GM19043 (cell line): ENCODE measurements around the gene PGAP3.

Source experiments
- ATAC-seq: cut with Tn5 transposase; IDR thresholded peaks from one replicate; pipeline ENCODE4 v1.9.1; 2021; ENCODE audit warnings: low read depth; ENCODE audit not compliant: unreplicated experiment

Gene PGAP3

DNA sequence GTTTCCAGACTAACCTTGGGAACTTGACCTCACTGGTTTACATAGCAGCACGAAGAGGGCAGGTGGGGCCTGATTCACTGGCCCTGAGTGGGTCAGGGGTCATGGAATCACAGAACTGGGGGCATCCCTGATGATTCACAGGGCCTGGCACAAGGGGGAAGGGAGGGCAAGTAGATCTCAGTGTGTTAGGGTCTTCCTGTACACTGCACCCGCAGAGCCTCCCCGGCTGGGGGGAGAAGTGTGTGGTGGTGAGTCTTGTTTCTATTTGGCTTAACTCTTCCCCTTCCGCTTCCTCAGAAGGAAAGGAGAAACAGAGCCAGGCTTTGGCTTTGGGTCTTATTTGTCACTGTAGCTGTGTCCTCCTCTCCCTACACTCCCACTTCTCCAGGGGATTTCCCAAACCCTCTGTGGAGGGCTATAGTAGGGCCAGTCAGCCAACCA is 47.2 kb downstream of the PGAP3 start:
- ATAC-seq = no peak

DNA sequence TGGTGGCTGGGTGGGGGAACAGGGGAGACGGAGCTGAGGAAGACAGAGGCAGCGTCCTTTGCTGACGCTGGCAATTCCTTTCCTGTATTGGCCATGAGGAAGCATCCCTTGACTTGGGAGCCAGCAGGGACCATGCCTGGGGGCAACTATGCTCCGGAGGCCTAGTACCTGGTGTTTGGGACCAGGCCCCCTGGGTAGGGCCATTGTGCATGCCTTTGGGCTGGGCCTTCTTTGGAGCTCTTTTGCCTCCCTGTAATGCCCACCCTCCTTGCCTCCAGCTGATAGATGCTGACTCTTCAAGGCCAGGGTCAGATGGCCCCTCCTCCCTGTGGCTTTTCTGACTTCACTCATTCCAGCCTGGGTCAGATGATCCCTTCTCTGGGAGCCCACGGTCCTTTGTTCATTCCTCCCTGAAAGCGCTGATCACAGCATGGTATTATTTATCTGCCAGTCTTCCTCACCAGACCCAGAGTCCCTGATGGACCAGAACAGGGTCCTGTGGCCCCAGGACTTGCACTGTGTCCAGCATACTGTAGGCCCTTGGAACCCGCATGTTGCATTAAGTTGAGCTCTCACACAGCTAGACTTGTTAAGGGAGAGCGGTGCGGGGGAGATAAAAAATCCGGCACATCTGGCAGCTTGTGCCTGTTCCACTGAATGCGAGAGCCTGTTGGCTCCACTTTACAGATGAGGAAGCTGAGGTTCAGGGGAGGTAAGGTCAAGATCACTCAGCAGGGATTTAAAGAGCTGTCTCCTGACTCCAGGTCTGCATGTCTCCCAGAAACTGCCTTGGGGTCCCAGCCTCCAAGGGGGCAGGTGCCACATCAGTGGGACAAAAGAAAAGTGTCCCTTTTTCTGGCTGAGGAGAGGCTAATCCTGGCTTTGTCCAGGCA is 48.0 kb downstream of the PGAP3 start:
- ATAC-seq = no peak

- ATAC-seq = no peak
Observed at GRCh38 chr17:39639043-39639442, 48.8 kb downstream of the PGAP3 start.

- no peak for ATAC-seq
Observed at GRCh38 chr17:39638317-39638716, 49.5 kb downstream of the PGAP3 start.

DNA sequence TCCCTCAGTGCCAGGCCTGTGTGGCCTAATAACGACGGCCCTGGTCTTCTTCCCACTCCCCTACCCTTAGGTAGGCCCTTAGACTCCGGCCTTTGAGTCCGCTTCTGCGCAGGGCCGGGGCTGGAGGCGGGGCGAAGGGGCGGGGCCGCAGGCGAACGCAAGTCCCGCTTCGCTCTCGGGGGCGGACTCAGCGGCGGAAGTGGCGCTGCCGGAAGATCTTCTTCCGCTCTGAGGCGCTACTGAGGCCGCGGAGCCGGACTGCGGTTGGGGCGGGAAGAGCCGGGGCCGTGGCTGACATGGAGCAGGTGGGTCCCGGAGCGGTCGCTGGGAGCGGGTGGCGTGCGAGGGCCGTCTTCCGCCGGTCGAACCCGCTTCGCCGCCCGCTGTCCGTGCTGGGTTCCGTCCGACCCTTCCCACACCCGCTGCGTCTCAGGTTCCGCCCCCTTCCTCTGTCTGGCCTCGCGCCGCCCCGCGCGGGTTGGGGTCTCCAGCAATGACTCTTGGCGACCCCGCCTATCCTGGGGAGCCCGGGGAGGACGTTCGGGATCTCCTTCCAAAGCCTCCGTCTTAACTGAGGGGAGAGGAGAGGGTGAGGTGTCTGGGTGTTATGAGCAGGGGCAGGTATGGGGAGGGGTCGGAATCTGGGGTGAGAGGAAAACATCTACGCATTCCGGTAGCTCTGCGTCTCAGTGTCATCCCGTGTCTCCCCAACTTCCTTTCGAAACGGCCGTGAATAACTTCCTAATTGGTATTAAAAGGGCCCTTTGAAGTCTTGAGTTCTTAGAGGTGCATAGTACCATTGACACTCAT is 50.7 kb downstream of the PGAP3 start, which contains the start of gene STARD3:
STARD3 (plus strand) TSS at position 218 of the 810 bp plus-strand sequence. CDS start 16,388 bp downstream, outside the sequence.
- ATAC-seq = peak; percentile 82

GRCh38 chr17:39636587-39636926 is 51.3 kb downstream of the PGAP3 start:
- no peak for ATAC-seq

- no peak for ATAC-seq
Observed at GRCh38 chr17:39635614-39636176, 52.2 kb downstream of the PGAP3 start.

GRCh38 chr17:39634384-39634871 is 53.4 kb downstream of the PGAP3 start:
- no peak for ATAC-seq

DNA sequence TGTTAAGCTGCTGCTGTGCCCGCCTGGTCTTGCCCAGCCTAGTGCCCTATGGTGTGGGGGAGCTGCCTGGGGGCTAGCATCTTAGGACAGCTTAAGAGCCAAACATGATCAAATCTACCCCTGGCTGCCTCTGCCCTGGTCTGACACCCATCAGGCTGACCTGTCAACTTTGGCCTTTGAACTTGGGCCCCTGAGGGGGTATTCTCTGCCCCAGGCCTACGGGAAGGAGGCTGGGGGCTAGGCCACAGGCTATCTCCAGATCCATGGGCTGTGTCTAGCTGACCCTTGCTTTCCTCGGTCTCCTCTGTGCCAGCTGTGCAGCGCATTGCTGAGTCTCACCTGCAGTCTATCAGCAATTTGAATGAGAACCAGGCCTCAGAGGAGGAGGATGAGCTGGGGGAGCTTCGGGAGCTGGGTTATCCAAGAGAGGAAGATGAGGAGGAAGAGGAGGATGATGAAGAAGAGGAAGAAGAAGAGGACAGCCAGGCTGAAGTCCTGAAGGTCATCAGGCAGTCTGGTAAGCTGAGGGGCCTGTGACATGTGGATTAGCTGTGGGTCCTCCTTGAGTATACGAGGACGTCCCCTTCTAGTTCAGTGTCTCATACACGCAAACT is 54.2 kb downstream of the PGAP3 start:
- no peak for ATAC-seq

DNA sequence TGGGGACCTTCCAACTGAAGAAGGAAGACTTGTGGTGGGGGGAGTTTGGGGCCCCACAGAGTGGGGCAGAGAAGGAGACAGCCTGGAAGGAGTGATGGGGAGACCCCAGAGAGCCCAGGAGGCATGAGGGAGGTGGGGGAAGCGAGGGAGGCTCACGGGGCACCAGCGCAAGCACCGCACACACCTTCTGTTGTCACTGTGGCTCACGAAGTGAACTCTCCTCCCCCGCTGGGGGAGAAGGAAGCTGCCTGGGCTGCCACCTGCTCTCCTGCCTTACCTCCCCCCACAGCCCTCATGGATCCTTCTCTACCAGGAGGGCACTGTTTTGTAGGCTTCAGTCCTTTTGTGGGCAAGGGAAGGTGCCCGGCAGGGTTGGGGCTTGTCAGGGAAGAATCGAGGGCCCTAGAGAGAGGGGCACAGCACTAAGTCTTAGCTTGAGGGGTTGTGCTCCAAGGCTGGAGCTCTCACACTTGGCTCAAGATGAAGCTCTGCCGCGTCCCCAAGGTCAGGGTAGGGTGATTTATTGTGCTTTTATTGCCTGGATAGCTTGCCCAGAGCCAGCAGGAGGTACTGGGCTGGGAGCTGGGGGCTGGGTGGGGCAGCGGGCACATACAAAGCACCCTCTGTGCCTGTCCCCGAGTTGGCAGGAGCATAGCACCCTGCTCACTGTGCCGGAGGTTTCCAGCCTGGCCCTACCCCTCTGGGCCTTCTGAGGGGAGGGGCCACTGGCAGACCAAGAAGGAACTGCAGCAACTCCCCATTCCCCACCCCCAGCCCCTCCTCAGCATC is 55.5 kb downstream of the PGAP3 start:
- no peak for ATAC-seq

- ATAC-seq = no peak
Observed at GRCh38 chr17:39631403-39631802, 56.5 kb downstream of the PGAP3 start.

DNA sequence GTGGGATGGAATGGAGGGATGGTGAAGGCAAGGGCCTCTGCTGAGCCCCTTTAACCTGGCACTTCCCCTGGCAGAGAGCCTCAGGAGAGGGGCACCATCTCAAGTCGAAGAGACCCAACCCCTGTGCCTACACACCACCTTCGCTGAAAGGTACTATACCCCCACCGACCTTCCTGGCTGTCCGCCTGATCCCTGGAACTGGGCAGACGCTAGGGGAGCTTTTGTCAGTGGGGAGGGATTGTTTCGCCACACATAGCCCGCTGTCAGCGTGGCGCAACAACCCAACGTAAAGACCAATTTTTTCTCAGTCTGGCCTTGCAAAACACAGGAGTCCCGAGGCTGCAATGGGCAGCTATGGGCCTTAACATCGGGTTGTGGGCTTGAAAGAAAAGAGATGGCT is 58.0 kb downstream of the PGAP3 start:
- no peak for ATAC-seq

- ATAC-seq = no peak
Observed at GRCh38 chr17:39629494-39629880, 58.4 kb downstream of the PGAP3 start.

DNA sequence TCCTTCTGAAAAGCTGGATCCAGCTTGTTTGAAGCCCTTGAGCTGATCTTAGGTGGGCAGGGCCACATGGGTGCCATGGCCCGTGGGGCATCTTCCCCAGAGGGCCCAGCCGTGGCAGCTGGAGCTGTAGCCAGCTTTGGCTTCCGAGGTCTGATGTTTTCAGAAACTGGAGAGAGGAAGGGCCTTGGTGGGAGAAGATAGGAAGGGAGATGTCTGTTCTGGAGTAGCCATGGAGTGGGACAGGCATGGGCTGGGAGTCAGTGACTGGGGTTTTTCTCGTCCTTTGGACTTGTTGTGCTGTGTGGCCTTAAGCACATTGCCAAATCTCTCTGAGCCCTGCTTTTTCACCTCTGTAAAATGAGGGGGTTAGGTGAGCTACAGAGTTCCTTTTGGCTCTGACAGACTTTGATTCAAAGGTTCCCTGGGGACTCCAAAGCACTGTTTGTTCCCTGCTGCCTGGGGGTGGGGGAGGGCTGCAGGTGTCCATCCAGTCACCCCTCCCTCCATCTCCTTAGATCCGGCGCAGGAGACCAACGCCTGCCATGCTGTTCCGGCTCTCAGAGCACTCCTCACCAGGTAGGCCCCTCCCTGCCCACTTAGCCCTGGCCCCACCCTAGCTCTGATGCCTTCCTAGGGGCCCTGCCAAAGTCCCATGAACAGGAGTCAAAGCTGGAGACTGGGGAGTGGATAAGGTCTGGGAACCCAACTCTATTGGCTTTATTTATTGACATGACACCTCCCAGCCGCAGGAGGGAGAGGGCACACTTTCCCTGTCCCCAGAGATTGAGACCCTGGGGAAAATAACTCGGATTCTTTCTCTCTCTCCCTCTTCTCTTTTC is 59.0 kb downstream of the PGAP3 start:
- no peak for ATAC-seq

DNA sequence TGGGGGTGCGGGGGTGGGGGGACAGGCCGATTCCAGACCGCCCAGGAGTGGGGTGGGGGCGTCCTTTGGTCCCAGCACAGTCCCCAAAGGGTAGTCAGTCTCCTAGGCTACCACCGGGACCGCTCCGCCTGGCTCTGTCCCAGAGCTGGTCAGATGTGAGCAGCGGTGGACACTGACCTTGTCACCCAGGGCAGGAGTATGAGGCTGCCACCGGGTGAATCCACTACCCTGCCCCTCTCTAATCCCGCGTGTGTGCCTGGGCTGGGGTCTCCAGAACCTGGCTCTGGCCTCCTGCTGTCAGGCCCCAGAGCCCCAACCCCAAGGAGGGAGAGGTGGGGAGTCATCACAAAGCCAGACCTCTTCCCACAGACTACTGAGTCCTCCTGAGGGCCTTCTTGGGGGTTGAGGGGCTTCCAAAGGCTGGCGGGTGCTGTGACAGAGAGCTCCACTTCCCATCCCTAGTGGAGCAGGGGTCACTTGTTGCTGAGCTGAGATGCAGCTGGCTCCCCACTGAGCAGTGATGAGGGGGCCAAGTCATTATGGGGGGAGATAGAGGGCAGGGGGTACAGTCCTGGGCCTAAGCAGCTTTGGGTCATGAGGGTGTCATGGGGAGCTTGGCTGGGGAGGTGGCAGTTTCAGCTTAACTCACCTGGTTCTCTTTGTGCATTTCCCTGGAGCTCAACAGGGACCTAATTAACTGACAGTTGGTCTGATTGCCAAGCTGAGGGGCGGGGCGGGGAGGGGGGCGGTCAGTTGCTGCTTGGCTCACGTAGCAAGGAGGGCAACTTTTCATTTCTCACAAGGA is 59.9 kb downstream of the PGAP3 start:
- ATAC-seq = no peak

- no peak for ATAC-seq
Observed at GRCh38 chr17:39627047-39627711, 60.7 kb downstream of the PGAP3 start.

DNA sequence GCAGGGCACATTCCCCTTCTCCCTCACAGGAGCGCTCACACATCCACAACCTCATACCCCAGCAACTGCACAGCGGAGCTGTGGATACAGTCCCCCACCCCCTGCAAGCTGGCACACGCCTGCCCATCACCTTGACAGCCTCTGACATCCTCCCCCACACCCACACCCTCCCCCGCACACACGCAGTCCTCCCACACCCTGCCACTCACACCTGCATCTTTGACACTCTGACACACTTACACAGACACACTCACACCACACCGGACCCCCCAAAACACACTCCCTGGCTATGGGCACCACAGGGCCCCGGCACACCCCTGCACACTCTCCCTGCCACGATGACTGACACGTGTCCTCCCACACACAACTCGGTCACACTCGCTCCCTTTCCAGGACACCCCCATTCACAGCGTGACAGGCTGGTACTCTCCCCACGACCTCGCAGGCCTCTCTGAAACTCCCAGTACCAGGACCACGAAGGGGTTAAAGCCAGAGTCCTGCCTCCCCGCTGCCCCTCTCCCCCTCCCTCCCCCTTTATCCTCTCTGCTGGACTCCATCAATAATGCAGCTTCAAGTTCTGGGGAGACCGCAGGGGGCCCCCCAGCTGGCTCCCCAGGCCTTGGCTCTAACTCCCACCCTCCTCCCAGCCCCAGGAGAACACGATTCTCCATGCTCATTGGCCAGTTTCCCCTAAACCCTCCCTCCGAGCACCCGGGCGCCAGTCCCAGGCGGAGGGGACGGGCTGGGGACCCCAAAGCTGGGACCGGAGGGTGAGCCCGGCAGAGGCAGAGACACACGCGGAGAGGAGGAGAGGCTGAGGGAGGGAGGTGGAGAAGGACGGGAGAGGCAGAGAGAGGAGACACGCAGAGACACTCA is 61.4 kb downstream of the PGAP3 start, which contains the start of gene PPP1R1B:
PPP1R1B (plus strand) TSS at position 782 of the 876 bp plus-strand sequence. CDS start 441 bp downstream, outside the sequence.
- no peak for ATAC-seq
